ENCODE results near the gene CCDC85B. TPM values are rescaled to one million over a fixed set of nuclear protein-coding genes. Genes with fewer than 3 reads are reported as not detected.

The CCDC85B gene
- total RNA-seq, 4 donors from 2014 or later, result 7.9 to 140 (median 23.1) TPM

GRCh38 chr11:65879617-65880016 is 10.9 kb upstream of the CCDC85B start, which contains the start of gene CTSW:
TSS of gene CTSW (plus strand) at chr11:65879837. CDS start at chr11:65879855, 18 bp downstream.
- 67% methylated on average over 7 of the region's 7 CpGs; no CpG with 5 or more reads in 1 of the 2 donors for WGBS, 2 donors (ENCODE audit: low coverage in 1 of 2)
- Histone ChIP-seq H3K9me3 (no peaks in the 10 kb centered on the region), H3K4me3 (no peak within 1 kb of the TSS), H3K27me3 (no peaks in the 10 kb centered on the region), H3K36me3 (peaks cover 0 to 5% (median 0%) of the 10 kb centered on the region in 4 donors), H3K27ac (no peak within 1 kb of the TSS), H3K4me1 (peaks cover 0 to 3% (median 0%) of the 10 kb centered on the region in 4 donors)
- no peak for TF ChIP-seq EP300 (IDR thresholded peaks at IDR 0.05; ENCODE audit: low read depth)
- TF ChIP-seq, protein P1, sequence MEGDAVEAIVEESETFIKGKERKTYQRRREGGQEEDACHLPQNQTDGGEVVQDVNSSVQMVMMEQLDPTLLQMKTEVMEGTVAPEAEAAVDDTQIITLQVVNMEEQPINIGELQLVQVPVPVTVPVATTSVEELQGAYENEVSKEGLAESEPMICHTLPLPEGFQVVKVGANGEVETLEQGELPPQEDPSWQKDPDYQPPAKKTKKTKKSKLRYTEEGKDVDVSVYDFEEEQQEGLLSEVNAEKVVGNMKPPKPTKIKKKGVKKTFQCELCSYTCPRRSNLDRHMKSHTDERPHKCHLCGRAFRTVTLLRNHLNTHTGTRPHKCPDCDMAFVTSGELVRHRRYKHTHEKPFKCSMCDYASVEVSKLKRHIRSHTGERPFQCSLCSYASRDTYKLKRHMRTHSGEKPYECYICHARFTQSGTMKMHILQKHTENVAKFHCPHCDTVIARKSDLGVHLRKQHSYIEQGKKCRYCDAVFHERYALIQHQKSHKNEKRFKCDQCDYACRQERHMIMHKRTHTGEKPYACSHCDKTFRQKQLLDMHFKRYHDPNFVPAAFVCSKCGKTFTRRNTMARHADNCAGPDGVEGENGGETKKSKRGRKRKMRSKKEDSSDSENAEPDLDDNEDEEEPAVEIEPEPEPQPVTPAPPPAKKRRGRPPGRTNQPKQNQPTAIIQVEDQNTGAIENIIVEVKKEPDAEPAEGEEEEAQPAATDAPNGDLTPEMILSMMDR (IDR thresholded peaks at IDR 0.05), result no peak
- TF ChIP-seq POLR2A (IDR thresholded peaks at IDR 0.05), result no peak
- no peak for TF ChIP-seq POLR2AphosphoS5 (IDR thresholded peaks at IDR 0.05)
- intact Hi-C loops (cut with DNase I; ENCODE audit: low total_unique reads), result loop anchor here (5.0 kb wide), 1 partner anchor 113 kb away; no protein-coding TSS in a partner anchor
- in situ Hi-C loops (cut with MboI; ENCODE audit: low pct_ligation_motif_present in 1 of 4, low pct_unique_long_range_greater_than_20kb in 1 of 4, low sequenced_read_pairs in 3 of 4), result loop anchor here (10.0 to 25.0 kb wide), 3 partner anchors 105 to 115 kb away; no protein-coding TSS in a partner anchor
- DNase-seq, result no peak

DNA sequence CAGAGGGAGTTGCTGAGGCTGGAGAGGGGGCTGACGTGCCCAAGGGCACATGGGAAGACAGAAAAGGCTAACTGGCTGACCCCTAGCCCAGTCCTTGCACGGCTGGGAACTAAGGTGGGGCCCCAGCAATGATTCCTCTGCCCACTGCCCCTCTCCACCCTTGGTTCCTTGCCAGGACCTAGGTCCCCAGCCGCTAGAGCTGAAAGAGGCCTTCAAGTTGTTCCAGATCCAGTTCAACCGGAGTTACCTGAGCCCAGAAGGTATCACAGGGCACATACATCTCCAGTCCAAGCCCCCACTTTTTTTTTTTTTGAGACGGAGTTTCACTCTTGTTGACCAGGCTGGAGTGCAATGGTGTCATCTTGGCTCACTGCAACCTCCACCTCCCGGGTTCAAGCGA is 10.4 kb upstream of the CCDC85B start:
- no peak for TF ChIP-seq EP300 (IDR thresholded peaks at IDR 0.05; ENCODE audit: low read depth)
- TF ChIP-seq, protein P1 (IDR thresholded peaks at IDR 0.05), result no peak
- no peak for TF ChIP-seq POLR2AphosphoS5 (IDR thresholded peaks at IDR 0.05)
- TF ChIP-seq POLR2A (IDR thresholded peaks at IDR 0.05), result no peak
- WGBS, 2 donors (ENCODE audit: low coverage in 1 of 2), result 71% methylated on average over 7 of the region's 7 CpGs; no CpG with 5 or more reads in 1 of the 2 donors
- no peak overlapping the region for H3K4me3 ChIP-seq
- no peaks in the 10 kb centered on the region for H3K9me3 ChIP-seq
- H3K36me3 ChIP-seq, result peaks cover 0 to 5% (median 0%) of the 10 kb centered on the region in 4 donors
- in situ Hi-C loops (cut with MboI; ENCODE audit: low pct_ligation_motif_present in 1 of 4, low pct_unique_long_range_greater_than_20kb in 1 of 4, low sequenced_read_pairs in 3 of 4) (loop anchor here in 3 of 4 donors (10.0 to 25.0 kb wide), 2 partner anchors 105 to 107 kb away; no protein-coding TSS in a partner anchor), intact Hi-C loops (cut with DNase I; ENCODE audit: low total_unique reads) (loop anchor here (5.0 kb wide), 1 partner anchor 112 kb away; no protein-coding TSS in a partner anchor)
- H3K27me3 ChIP-seq, result no peaks in the 10 kb centered on the region
- H3K27ac ChIP-seq, result no peak overlapping the region
- H3K4me1 ChIP-seq, result peaks cover 0 to 7% (median 3%) of the 10 kb centered on the region in 4 donors
- no peak for DNase-seq

DNA sequence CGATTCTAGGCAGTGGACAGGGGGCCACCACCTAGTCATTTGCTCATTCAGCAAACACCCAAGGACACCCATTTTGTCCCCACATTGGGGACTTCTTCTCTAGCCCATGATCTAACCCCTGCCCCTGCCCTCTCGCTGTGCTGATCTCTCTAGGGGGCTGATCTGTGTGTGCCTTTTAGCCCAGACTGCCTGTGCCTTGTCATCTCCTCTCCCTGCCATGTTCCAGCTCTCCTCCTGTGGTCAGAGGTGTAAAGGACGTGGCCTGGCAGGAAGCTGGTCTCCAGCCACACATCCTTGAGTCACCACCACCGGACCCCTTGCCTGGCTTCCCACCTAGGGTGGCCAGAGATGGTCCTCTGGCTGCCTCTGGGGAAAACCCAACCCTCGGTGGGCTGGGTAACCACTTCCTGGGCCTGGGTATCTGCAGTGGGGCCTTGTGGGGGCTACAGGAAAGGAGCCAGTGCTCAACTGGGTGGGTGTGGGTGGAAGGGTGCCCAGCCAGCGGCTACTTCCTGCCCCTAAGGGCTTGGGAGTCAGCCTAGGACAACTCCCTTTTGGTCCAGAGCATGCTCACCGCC is 9.5 kb upstream of the CCDC85B start:
- no peaks in the 10 kb centered on the region for H3K27me3 ChIP-seq
- 66% methylated on average over 7 of the region's 7 CpGs; no CpG with 5 or more reads in 1 of the 2 donors for WGBS, 2 donors (ENCODE audit: low coverage in 1 of 2)
- intact Hi-C loops (cut with DNase I; ENCODE audit: low total_unique reads) (loop anchor here (5.0 kb wide), 1 partner anchor 111 kb away; no protein-coding TSS in a partner anchor), in situ Hi-C loops (cut with MboI; ENCODE audit: low pct_ligation_motif_present in 1 of 4, low pct_unique_long_range_greater_than_20kb in 1 of 4, low sequenced_read_pairs in 3 of 4) (loop anchor here in 3 of 4 donors (10.0 to 25.0 kb wide), 2 partner anchors 104 to 106 kb away; no protein-coding TSS in a partner anchor)
- H3K27ac ChIP-seq, result no peak overlapping the region
- H3K9me3 ChIP-seq, result no peaks in the 10 kb centered on the region
- H3K4me1 ChIP-seq, result peaks cover 0 to 10% (median 3%) of the 10 kb centered on the region in 4 donors
- H3K4me3 ChIP-seq, result no peak overlapping the region
- peaks cover 0 to 5% (median 0%) of the 10 kb centered on the region in 4 donors for H3K36me3 ChIP-seq
- no peak for DNase-seq
- no peak for TF ChIP-seq POLR2A (IDR thresholded peaks at IDR 0.05)
- no peak for TF ChIP-seq EP300 (IDR thresholded peaks at IDR 0.05; ENCODE audit: low read depth)
- TF ChIP-seq, protein P1 (IDR thresholded peaks at IDR 0.05), result no peak
- TF ChIP-seq POLR2AphosphoS5 (IDR thresholded peaks at IDR 0.05), result no peak
